ENCODE data around the gene PAK4. TPM values are rescaled to one million over a fixed set of nuclear protein-coding genes. Genes with fewer than 3 reads are reported as not detected.
"Not testable (repeated sequence)": the region's sequence is repeated elsewhere in the genome, so short reads cannot be mapped to it uniquely, and the experiment has no call there.

The PAK4 gene
- total RNA-seq, 3 donors from 2014 or later (not counting 1 experiment from before 2014, with no cell fraction given) = 6.7 to 13.4 (median 11.8) TPM

DNA sequence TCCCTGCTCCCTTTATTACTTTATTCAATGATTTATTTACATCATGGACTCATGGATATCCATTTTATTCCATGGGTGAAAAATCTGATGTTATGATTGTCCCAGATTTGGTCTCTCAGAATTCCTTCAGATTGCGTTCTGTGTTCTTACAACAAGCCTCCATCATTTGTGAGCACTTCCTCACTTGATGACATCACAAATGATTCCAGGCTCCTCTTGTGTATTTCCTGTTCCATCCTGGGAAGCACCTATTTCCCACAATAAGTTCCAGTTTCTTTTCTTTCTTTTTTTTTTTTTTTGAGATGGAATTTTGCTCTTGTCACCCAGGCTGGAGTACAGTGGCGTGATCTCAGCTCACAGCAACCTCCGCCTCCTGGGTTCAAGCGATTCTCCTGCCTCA is 34.7 kb upstream of the PAK4 start:
- Mint-ChIP-seq H3K27me3 (ENCODE audit: low read depth in 2 of 2) (peaks cover 20 to 36% of the 10 kb centered on the region in 2 donors), H3K36me3 (no peaks in the 10 kb centered on the region), H3K9me3 (no peaks in the 10 kb centered on the region), H3K4me1 (no peaks in the 10 kb centered on the region), H3K27ac (no peak overlapping the region), H3K4me3 (no peak overlapping the region)
- intact Hi-C loops (cut with micrococcal nuclease) = no loop called here
- Histone ChIP-seq H3K4me1 (ENCODE audit: control insufficient read depth, insufficient read depth, low read length) (no peaks in the 10 kb centered on the region), H3K4me3 (ENCODE audit: low read length) (no peak overlapping the region), H3K9me3 (ENCODE audit: control insufficient read depth, insufficient read depth, low read length) (no peaks in the 10 kb centered on the region), H3K27ac (ENCODE audit: low read length) (no peak overlapping the region), H3K27me3 (ENCODE audit: control insufficient read depth, insufficient read depth, low read length) (no peaks in the 10 kb centered on the region), H3K36me3 (ENCODE audit: control insufficient read depth, insufficient read depth, low read length) (no peaks in the 10 kb centered on the region)
- ATAC-seq (no peak), DNase-seq (no peak)
- 97% methylated on average over 4 of the region's 4 CpGs for WGBS (ENCODE audit: insufficient coverage)
- TF ChIP-seq CTCF (IDR thresholded peaks at IDR 0.05) = no peak

DNA sequence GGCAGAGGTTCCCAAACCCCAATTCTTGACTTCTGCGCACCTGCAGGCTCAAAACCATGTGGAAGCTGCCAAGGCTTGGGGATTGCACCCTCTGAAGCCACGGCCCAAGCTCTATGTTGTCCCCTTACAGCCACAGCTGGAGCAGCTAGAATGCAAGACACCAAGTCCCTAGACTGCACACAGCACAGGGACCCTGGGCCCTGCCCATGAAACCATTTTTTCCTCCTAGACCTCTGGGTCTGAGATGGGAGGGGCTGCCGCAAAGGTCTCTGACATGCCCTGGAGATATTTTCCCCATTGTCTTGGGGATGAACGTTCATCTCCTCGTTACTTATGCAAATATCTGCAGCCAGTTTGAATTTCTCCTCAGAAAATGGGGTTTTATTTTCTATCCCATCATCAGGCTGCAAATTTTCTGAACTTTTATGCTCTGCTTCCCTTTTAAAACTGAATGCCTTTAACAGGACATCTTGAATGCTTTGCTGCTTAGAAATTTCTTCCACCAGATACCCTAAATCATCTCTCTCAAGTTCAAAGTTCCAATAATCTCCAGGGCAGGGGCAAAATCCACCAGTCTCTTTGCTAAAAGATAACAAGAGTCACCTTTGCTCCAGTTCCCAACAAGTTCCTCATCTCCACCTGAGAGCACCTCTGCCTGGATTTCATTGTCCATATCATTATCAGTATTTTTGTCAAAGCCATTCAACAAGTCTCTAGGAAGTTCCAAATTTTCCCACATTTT is 29.6 kb upstream of the PAK4 start:
- H3K27me3 ChIP-seq (ENCODE audit: control insufficient read depth, insufficient read depth, low read length); H3K9me3 Mint-ChIP-seq; H3K36me3 Mint-ChIP-seq; H3K27ac Mint-ChIP-seq; H3K4me3 ChIP-seq (ENCODE audit: low read length); H3K9me3 ChIP-seq (ENCODE audit: control insufficient read depth, insufficient read depth, low read length); H3K27ac ChIP-seq (ENCODE audit: low read length); H3K4me1 ChIP-seq (ENCODE audit: control insufficient read depth, insufficient read depth, low read length); H3K4me3 Mint-ChIP-seq; ATAC-seq; H3K4me1 Mint-ChIP-seq; H3K36me3 ChIP-seq (ENCODE audit: control insufficient read depth, insufficient read depth, low read length); DNase-seq; intact Hi-C loops (cut with micrococcal nuclease): not testable (repeated sequence)
- peaks cover 33 to 44% of the 10 kb centered on the region in 2 donors for H3K27me3 Mint-ChIP-seq (ENCODE audit: low read depth in 2 of 2)
- 85% methylated on average over 5 of the region's 5 CpGs for WGBS (ENCODE audit: insufficient coverage)

DNA sequence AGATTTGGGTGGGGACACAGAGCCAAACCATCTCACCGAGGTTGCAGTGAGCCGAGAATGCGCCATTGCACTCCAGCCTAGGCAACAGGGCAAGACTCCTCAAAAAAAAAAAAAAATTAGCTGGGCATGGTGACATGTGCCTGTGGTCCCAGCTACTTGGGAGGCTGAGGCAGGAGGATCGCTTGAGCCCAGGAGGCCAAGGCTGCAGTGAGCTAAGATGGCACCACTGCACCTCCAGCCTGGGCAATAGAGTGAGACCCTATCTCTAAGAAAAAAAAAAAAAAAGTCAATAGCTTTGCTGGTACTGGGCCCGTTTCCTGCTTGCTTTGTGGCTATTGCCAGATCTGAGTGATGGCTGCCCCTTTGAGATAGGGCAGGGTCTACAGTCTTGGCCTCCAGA is 28.3 kb upstream of the PAK4 start:
- H3K9me3 ChIP-seq (ENCODE audit: control insufficient read depth, insufficient read depth, low read length) = no peaks in the 10 kb centered on the region
- ATAC-seq (no peak), DNase-seq (no peak)
- H3K36me3 Mint-ChIP-seq = no peaks in the 10 kb centered on the region
- intact Hi-C loops (cut with micrococcal nuclease) = no loop called here
- no peak overlapping the region for H3K4me3 Mint-ChIP-seq
- no peaks in the 10 kb centered on the region for H3K4me1 ChIP-seq (ENCODE audit: control insufficient read depth, insufficient read depth, low read length)
- no peak overlapping the region for H3K27ac ChIP-seq (ENCODE audit: low read length)
- H3K36me3 ChIP-seq (ENCODE audit: control insufficient read depth, insufficient read depth, low read length) = no peaks in the 10 kb centered on the region
- H3K27me3 Mint-ChIP-seq (ENCODE audit: low read depth in 2 of 2) = peaks cover 33 to 41% of the 10 kb centered on the region in 2 donors
- WGBS (ENCODE audit: insufficient coverage) = 78% methylated on average over 5 of the region's 5 CpGs
- no peak overlapping the region for H3K4me3 ChIP-seq (ENCODE audit: low read length)
- H3K27me3 ChIP-seq (ENCODE audit: control insufficient read depth, insufficient read depth, low read length) = peaks cover 4% of the 10 kb centered on the region
- H3K4me1 Mint-ChIP-seq = no peaks in the 10 kb centered on the region
- H3K9me3 Mint-ChIP-seq = no peaks in the 10 kb centered on the region
- TF ChIP-seq CTCF (IDR thresholded peaks at IDR 0.05) = no peak
- no peak overlapping the region for H3K27ac Mint-ChIP-seq

GRCh38 chr19:39097721-39098120 is 27.9 kb upstream of the PAK4 start:
- no peaks in the 10 kb centered on the region for H3K4me1 Mint-ChIP-seq
- H3K27me3 ChIP-seq (ENCODE audit: control insufficient read depth, insufficient read depth, low read length) = peaks cover 4% of the 10 kb centered on the region
- no peaks in the 10 kb centered on the region for H3K36me3 ChIP-seq (ENCODE audit: control insufficient read depth, insufficient read depth, low read length)
- no peak for TF ChIP-seq CTCF (IDR thresholded peaks at IDR 0.05)
- ATAC-seq = no peak
- H3K4me3 Mint-ChIP-seq = no peak overlapping the region
- peaks cover 37% of the 10 kb centered on the region in 2 donors for H3K27me3 Mint-ChIP-seq (ENCODE audit: low read depth in 2 of 2)
- H3K27ac ChIP-seq (ENCODE audit: low read length) = no peak overlapping the region
- DNase-seq = no peak
- intact Hi-C loops (cut with micrococcal nuclease) = no loop called here
- 82% methylated on average over 1 of the region's 2 CpGs for WGBS (ENCODE audit: insufficient coverage)
- H3K27ac Mint-ChIP-seq = no peak overlapping the region
- no peaks in the 10 kb centered on the region for H3K4me1 ChIP-seq (ENCODE audit: control insufficient read depth, insufficient read depth, low read length)
- H3K4me3 ChIP-seq (ENCODE audit: low read length) = no peak overlapping the region
- H3K36me3 Mint-ChIP-seq = no peaks in the 10 kb centered on the region
- no peaks in the 10 kb centered on the region for H3K9me3 ChIP-seq (ENCODE audit: control insufficient read depth, insufficient read depth, low read length)
- no peaks in the 10 kb centered on the region for H3K9me3 Mint-ChIP-seq
